NCI-H460 (cell line): ENCODE data around the gene COMMD10. TPM values are rescaled to one million over a fixed set of nuclear protein-coding genes. Genes with fewer than 3 reads are reported as not detected.

Source experiments
- DNase-seq: peaks from one replicate; pipeline ENCODE4 v3.0.0-alpha.2; 2016; ENCODE audit warnings: low read depth; ENCODE audit errors: extremely low read depth
- total RNA-seq: library from RNA; depleted of rRNA; stranded (reverse); fragments of >200 nt; shearing (Covaris generic); gene quantifications from 2 replicates; pipeline ENCODE4 v1.2.3, GENCODE V29; 2014

COMMD10 gene
- total RNA-seq, 1 experiment from 2014 or later = 73.3 TPM

- no peak for DNase-seq
These were observed 195.5 kb downstream of the COMMD10 start for GRCh38 chr5:116280149-116280803.

GRCh38 chr5:116281309-116281708, 196.5 kb downstream of the COMMD10 start:
- no peak for DNase-seq

GRCh38 chr5:116288524-116288923, 203.7 kb downstream of the COMMD10 start:
- no peak for DNase-seq

DNA sequence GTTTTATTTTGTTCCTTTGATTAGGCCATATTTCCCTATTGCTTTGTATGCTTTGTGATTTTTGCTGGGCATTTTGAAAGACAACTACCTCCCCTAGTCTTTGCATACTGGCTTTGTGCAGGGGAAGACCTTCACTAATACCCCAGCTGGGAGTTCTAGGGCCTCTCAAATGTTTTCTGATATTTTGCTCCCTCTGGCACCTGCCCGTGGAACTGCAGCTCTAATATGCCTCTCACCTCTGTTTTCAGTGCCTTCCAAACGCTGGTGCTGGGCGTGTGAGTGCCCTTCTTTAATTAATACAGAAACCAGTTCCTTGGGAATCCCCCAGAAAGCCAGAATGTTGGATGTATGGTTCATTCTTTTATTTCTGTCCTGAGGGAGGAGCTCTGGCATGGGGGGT, 204.5 kb downstream of the COMMD10 start:
- DNase-seq = no peak

GRCh38 chr5:116291271-116291670, 206.4 kb downstream of the COMMD10 start:
- DNase-seq = no peak

- no peak for DNase-seq
These were observed 207.5 kb downstream of the COMMD10 start for GRCh38 chr5:116292321-116292720.

- DNase-seq = no peak
These were observed 211.7 kb downstream of the COMMD10 start for GRCh38 chr5:116296335-116297072.

DNA sequence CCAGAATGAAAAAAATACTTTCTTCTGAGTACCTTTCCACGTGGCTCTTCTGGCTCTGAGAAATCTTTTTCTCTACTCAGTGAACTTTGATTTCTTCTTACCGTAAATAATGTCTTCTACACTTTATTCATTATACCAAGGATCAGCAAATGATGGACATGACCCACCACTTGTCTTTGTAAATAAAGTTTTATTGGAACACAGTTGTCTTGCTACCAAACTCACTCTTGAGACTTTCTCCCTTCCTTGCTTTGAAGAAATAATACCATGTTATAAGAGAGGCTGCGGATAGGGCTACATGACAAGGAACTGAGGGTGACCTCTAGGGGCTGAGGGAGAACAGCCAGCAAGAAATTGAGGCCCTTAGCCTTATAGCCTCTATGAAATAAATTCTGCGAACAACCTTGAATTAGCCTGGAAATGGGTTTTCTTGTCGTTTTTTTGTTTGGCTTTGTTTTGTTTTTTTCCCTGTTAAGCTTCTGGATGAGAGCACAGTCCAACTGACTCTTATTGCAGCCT, 212.5 kb downstream of the COMMD10 start:
- no peak for DNase-seq

DNA sequence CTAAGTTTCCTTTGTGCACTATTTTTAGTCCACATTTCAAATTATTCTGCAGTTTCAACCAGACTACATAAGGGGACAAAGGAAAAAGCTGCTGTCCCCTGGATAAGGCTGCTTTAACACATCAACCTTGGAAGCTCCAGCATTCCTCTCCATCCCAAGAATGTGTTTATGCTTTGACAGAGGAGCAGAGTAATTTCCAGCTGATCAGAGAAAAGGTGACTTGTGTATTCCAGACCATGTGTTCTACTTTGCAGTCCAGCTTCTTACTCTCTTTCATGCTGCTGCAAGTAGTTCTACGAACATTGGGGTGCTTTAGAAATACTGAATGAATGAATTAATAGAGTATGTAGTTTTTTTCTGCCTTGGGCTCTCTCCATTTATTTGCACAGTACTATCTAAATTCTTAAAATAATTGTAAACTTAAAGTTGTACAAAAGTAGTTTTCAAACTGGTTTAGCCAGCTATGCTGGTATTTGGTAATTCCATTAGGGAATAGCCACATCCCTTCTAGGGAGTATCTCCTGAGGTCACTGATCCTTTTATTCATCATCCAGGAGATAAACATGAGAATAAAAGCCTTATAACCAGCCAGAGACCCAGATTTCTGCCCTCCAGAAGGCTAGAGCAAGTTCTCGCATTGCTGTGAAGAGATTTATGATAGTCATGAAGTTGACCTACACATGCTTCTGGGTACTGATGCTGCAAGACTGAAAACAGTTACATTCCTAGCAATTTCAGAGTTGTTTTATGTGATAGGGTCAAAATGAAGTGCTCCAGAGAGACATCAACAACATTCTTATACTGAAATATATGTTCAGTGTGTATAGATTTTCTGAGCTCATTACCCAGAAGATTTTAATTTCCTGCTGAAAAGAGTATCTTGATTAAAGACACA, 215.2 kb downstream of the COMMD10 start:
- DNase-seq = no peak

- no peak for DNase-seq
These were observed 216.3 kb downstream of the COMMD10 start for GRCh38 chr5:116301110-116301509.

GRCh38 chr5:116303340-116303739, 218.5 kb downstream of the COMMD10 start:
- no peak for DNase-seq

DNA sequence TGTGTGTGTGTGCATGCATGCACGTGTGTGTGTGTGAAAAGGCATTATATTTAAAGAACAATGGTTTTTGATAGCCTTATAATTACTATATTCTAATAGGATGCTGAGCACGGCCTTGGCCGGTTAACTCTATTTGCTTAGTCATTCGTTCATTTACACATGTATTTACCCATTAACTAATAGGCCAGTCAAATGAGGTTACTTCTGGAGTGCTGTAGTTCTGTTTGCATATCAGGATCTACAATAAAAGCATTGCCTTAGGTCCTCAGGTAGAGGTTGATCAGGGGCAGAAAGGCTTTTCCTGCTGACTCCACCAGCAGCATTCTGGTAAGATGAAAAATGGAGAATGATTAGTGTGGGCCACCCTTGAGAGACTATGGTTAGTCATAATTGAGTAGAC, 219.0 kb downstream of the COMMD10 start:
- DNase-seq = no peak

DNA sequence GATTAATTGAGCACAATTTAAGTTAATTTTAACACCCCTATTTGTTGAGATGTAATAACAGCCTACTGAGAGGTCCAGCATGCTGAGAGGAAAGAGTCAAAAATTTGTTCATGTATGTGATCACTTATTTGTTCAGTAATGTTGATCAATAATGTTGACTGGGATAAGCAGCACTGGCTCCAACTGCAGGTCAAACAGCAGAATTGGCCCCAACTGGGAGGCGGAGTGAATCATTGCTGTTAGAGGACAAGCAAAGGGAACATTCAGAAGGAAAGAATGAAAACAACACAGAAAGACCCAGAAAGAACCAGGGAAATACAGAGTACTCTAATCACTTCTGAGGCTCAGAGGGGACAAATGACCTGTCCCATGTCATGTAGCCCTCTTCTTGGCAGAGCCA, 221.1 kb downstream of the COMMD10 start:
- no peak for DNase-seq

GRCh38 chr5:116306846-116307245, 222.0 kb downstream of the COMMD10 start:
- no peak for DNase-seq

GRCh38 chr5:116308391-116308790, 223.6 kb downstream of the COMMD10 start:
- no peak for DNase-seq

GRCh38 chr5:116313366-116313765, 228.5 kb downstream of the COMMD10 start:
- no peak for DNase-seq

DNA sequence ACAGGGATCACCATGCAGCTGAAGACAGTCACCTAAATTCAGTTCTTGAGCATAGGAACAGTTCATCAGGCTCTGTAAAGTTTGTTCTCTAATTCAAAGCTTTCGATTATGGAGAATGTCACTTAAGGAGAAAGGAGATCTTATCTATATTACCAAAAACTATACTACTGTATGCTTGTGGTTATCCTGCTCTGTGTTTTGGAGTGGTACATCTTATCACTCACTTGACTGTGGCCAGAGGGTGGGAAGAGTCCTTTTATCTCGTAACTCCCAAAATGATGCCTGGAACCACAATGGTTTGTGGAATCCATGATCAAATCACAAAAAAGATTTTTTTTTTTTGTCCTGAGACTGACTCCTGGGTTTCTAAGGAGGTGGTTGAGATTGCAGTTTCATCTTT, 230.7 kb downstream of the COMMD10 start:
- no peak for DNase-seq

- DNase-seq = no peak
These were observed 233.4 kb downstream of the COMMD10 start for GRCh38 chr5:116318091-116318854.

- no peak for DNase-seq
These were observed 235.7 kb downstream of the COMMD10 start for GRCh38 chr5:116320486-116320885.

GRCh38 chr5:116329503-116329902, 244.7 kb downstream of the COMMD10 start:
- no peak for DNase-seq
